ENCODE measurements around the gene CELF6. TPM values are rescaled to one million over a fixed set of nuclear protein-coding genes. Genes with fewer than 3 reads are reported as not detected.

The CELF6 gene
- polyA plus RNA-seq, 1 experiment, result 0.10 TPM

DNA sequence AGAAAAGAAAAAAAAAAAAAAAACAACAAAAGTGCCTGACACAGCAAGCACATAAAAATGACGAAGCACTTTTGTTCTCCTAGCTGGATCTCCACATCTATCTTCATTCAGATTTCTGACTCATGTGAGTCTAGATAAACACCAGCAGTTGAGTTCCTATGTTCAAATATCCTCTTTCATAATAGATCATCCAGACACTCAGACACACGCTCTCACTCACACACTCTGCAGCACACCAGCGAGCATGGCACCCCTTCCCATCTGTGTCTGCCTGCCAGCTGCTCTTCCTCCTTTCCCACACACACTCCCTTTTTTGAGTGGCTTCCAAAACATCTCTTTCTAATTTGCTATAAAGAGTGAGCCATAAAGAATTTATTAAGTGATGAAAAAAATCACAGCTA is 19.8 kb upstream of the CELF6 start:
- DNase-seq (ENCODE audit: low read depth, low spot score), result peak; percentile 80
- no peaks in the 10 kb centered on the region for H3K9me3 ChIP-seq (ENCODE audit: control insufficient read depth, insufficient read depth, low read length)
- TF ChIP-seq, protein P1, sequence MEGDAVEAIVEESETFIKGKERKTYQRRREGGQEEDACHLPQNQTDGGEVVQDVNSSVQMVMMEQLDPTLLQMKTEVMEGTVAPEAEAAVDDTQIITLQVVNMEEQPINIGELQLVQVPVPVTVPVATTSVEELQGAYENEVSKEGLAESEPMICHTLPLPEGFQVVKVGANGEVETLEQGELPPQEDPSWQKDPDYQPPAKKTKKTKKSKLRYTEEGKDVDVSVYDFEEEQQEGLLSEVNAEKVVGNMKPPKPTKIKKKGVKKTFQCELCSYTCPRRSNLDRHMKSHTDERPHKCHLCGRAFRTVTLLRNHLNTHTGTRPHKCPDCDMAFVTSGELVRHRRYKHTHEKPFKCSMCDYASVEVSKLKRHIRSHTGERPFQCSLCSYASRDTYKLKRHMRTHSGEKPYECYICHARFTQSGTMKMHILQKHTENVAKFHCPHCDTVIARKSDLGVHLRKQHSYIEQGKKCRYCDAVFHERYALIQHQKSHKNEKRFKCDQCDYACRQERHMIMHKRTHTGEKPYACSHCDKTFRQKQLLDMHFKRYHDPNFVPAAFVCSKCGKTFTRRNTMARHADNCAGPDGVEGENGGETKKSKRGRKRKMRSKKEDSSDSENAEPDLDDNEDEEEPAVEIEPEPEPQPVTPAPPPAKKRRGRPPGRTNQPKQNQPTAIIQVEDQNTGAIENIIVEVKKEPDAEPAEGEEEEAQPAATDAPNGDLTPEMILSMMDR (IDR thresholded peaks at IDR 0.05; ENCODE audit: low read depth, low read length), result no peak
- ChIA-PET CTCF (interaction anchor here (1.3 to 3.0 kb wide), 2 partner anchors 27 to 260 kb away, joined by 3 to 11 read pairs; no protein-coding TSS in a partner anchor), POLR2A (interaction anchor here (0.8 to 2.7 kb wide), 5 partner anchors 13 to 168 kb away, joined by 3 to 19 read pairs (median 5); partner anchors contain the start of genes HEXA and PKM)
- H3K4me3 ChIP-seq (ENCODE audit: low read depth, low read length), result no peak overlapping the region
- H3K27ac ChIP-seq (ENCODE audit: low read depth, low read length), result peak overlapping the region; percentile 87
- no peaks in the 10 kb centered on the region for H3K27me3 ChIP-seq (ENCODE audit: control insufficient read depth, insufficient read depth, low read length)

DNA sequence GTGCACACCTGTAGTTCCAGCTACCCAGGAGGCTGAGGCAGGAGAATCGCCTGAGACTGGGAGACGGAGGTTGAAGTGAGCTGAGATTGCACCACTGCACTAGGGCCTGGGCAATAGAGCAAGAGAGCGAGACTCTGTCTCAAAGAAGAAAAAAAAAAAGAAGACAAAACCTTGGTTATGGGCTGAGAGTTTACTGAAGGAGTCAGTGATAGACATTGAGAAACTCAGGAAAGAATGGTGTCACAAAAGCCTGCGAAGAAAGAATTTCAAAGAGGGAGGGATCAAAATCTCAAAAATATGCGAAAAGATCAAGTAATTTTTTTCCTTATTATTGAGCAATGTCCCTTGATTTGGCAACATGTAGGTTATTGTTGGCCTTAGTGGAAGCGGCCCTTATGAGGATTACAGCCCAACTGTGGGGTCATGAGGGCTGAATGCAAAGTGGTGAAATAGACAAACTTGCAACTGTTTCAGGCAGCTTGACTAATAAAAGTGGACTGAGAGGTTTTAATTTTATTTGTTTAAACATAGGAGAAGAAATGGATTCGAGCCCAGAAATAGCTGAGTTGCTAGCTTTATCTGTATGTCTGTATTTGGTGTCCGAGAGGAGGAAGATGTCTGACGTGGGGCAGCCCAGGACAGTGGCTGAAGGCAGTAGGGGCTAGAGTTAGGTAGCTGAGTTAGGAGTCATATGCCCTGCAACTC is 18.8 kb upstream of the CELF6 start:
- H3K27ac ChIP-seq (ENCODE audit: low read depth, low read length), result peak overlapping the region; percentile 87
- TF ChIP-seq, protein P1 (IDR thresholded peaks at IDR 0.05; ENCODE audit: low read depth, low read length), result no peak
- DNase-seq (ENCODE audit: low read depth, low spot score), result peak; percentile 82
- H3K9me3 ChIP-seq (ENCODE audit: control insufficient read depth, insufficient read depth, low read length), result no peaks in the 10 kb centered on the region
- ChIA-PET CTCF (interaction anchor here (0.6 to 3.0 kb wide), 2 partner anchors 23 to 26 kb away, joined by 4 to 11 read pairs; no protein-coding TSS in a partner anchor), POLR2A (interaction anchor here (0.7 to 2.7 kb wide), 6 partner anchors 19 to 137 kb away, joined by 3 to 19 read pairs (median 3); partner anchors contain the start of genes CELF6, HEXA and PKM)
- no peak overlapping the region for H3K4me3 ChIP-seq (ENCODE audit: low read depth, low read length)
- no peaks in the 10 kb centered on the region for H3K27me3 ChIP-seq (ENCODE audit: control insufficient read depth, insufficient read depth, low read length)

DNA sequence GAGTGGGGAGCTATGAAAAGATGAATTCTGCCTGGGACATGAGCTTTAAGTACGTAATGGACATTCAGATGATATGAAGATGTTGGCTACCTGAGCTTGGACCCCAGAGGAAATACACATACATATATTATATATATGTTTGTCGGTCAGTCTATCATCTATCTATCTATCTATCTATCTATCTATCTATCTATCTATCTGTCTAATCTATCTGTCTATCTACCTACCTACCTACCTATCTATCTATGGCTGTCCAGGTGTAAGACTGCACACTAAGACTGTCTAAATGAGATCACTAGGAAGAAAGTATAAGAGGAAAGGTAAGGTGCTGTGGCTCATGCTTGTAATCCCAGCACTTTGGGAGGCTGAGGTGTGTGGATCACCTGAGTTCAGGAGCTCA is 18.2 kb upstream of the CELF6 start:
- DNase-seq (ENCODE audit: low read depth, low spot score), result no peak
- Histone ChIP-seq H3K27me3 (ENCODE audit: control insufficient read depth, insufficient read depth, low read length) (no peaks in the 10 kb centered on the region), H3K9me3 (ENCODE audit: control insufficient read depth, insufficient read depth, low read length) (no peaks in the 10 kb centered on the region), H3K27ac (ENCODE audit: low read depth, low read length) (no peak overlapping the region), H3K4me3 (ENCODE audit: low read depth, low read length) (no peak overlapping the region)
- TF ChIP-seq, protein P1 (IDR thresholded peaks at IDR 0.05; ENCODE audit: low read depth, low read length), result no peak
- ChIA-PET CTCF (interaction anchor here (0.6 to 3.0 kb wide), 2 partner anchors 22 to 25 kb away, joined by 4 to 11 read pairs; no protein-coding TSS in a partner anchor), POLR2A (no interaction called here)

DNA sequence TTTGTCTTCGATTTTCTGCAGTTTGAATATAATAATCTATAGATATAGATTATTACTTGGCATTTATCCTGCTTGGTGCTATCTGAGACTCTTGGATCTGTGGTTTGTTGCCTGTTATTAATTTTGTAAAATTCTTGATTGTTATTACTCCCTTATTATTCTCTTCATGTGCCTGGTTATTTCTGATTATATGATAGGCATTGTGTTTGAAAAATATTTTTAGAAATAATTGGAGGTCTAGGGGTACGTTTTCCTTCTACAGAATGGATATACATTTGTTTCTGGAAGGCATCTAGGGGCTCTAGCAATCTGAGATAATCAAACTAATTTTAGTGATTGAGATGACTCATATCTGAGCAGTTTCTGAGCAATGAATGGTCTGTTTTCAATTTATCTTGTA is 14.9 kb upstream of the CELF6 start:
- no peak for DNase-seq (ENCODE audit: low read depth, low spot score)

DNA sequence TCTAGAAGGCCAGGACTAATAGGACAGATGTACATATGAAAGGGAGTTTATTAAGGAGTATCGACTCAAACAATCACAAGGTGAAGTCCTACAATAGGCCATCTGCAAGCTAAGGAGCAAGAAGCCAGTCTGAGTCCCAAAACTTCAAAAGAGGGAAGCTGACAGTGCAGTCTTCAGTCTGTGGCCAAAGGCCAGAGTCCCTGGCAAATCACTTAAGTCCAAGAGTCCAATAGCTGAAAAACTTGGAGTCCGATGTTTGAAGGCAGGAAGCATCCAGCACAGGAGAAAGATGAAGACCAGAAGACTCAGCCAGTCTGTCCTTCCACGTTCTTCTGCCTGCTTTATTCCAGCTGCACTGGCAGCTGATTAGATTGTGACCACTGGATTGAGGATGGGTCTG is 11.1 kb upstream of the CELF6 start:
- CTCF ChIA-PET, result no interaction called here
- POLR2A ChIA-PET, result no interaction called here
- Histone ChIP-seq H3K27me3 (ENCODE audit: control insufficient read depth, insufficient read depth, low read length) (no peaks in the 10 kb centered on the region), H3K9me3 (ENCODE audit: control insufficient read depth, insufficient read depth, low read length) (no peaks in the 10 kb centered on the region), H3K4me3 (ENCODE audit: low read depth, low read length) (no peak overlapping the region), H3K27ac (ENCODE audit: low read depth, low read length) (no peak overlapping the region)
- DNase-seq (ENCODE audit: low read depth, low spot score), result no peak
- TF ChIP-seq, protein P1 (IDR thresholded peaks at IDR 0.05; ENCODE audit: low read depth, low read length), result no peak

More for the DNA sequence above, 14.9 kb upstream of the CELF6 start:
- no peaks in the 10 kb centered on the region for H3K9me3 ChIP-seq (ENCODE audit: control insufficient read depth, insufficient read depth, low read length)
- TF ChIP-seq, protein P1 (IDR thresholded peaks at IDR 0.05; ENCODE audit: low read depth, low read length), result no peak
- ChIA-PET POLR2A (no interaction called here), CTCF (no interaction called here)
- no peak overlapping the region for H3K27ac ChIP-seq (ENCODE audit: low read depth, low read length)
- H3K4me3 ChIP-seq (ENCODE audit: low read depth, low read length), result no peak overlapping the region
- no peaks in the 10 kb centered on the region for H3K27me3 ChIP-seq (ENCODE audit: control insufficient read depth, insufficient read depth, low read length)
